Vagina (tissue), 2 donors: ENCODE measurements around the gene MSN.

ENCODE experiments used
- POLR2A ChIP-seq, 2 donors: fragments of 450-650 bp; IDR thresholded peaks; one replicate each; pipeline ENCODE4 v1.6.1; 2017; ENCODE audit warnings: antibody characterized with exemption in 2 of 2, mild to moderate bottlenecking in 2 of 2, moderate library complexity in 2 of 2
- POLR2AphosphoS5 ChIP-seq, 2 donors: sonication (generic); formaldehyde crosslinking; IDR thresholded peaks; one replicate each; pipeline ENCODE4 v1.9.0; 2017; ENCODE audit warnings: antibody characterized with exemption in 2 of 2, mild to moderate bottlenecking in 2 of 2, low read depth in 1 of 2; ENCODE audit not compliant: insufficient read depth in 1 of 2
- TF ChIP-seq, protein P1 (sequence below), 3 experiments: fragments of 450-650 bp in 2 of 3; fragments of 200-600 bp in 1 of 3; sonication (generic) in 1 of 3; IDR thresholded peaks; one replicate each; pipeline ENCODE4 v1.5.1; 2017 to 2019; ENCODE audit warnings: antibody characterized with exemption in 3 of 3, mild to moderate bottlenecking in 2 of 3, moderate library complexity in 2 of 3

DNA sequence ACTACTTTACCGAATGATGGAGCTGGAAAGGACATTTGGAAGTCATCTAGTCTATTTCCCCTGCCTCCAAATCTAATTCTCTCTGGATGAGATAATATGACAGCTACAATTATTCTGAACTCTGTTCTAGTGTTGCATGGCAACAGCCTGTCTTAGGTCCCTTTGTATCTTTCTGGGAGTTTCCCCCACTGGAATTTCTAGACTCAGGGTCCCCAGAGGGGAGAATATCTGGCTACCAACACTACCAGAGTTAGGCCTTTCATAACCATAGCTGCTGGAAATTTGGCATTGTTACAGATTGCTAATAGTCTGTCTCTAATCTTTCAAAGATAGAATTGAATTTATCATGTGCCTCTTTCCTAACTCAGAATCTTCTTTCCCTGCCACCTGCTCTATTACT lies 4.5 kb downstream of the MSN start:
- TF ChIP-seq POLR2A (IDR thresholded peaks at IDR 0.05) (no peak), POLR2AphosphoS5 (IDR thresholded peaks at IDR 0.05; ENCODE audit: insufficient read depth in 1 of 2, low read depth in 1 of 2) (no peak)
- TF ChIP-seq, protein P1, sequence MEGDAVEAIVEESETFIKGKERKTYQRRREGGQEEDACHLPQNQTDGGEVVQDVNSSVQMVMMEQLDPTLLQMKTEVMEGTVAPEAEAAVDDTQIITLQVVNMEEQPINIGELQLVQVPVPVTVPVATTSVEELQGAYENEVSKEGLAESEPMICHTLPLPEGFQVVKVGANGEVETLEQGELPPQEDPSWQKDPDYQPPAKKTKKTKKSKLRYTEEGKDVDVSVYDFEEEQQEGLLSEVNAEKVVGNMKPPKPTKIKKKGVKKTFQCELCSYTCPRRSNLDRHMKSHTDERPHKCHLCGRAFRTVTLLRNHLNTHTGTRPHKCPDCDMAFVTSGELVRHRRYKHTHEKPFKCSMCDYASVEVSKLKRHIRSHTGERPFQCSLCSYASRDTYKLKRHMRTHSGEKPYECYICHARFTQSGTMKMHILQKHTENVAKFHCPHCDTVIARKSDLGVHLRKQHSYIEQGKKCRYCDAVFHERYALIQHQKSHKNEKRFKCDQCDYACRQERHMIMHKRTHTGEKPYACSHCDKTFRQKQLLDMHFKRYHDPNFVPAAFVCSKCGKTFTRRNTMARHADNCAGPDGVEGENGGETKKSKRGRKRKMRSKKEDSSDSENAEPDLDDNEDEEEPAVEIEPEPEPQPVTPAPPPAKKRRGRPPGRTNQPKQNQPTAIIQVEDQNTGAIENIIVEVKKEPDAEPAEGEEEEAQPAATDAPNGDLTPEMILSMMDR (IDR thresholded peaks at IDR 0.05), result no peak
